ENCODE measurements around the gene SEC14L2.
"Not testable (repeated sequence)": the region's sequence is repeated elsewhere in the genome, so short reads cannot be mapped to it uniquely, and the experiment has no call there.

Gene SEC14L2

GRCh38 chr22:30459181-30460052 lies 62.6 kb downstream of the SEC14L2 start:
- TF ChIP-seq ZNF274 (IDR thresholded peaks at IDR 0.05; ENCODE audit: low read depth, low read length) = no peak
- H3K4me3 ChIP-seq (ENCODE audit: low read length) = no peak overlapping the region

GRCh38 chr22:30460147-30460546 lies 63.3 kb downstream of the SEC14L2 start:
- TF ChIP-seq ZNF274 (IDR thresholded peaks at IDR 0.05; ENCODE audit: low read depth, low read length) = no peak
- no peak overlapping the region for H3K4me3 ChIP-seq (ENCODE audit: low read length)

- H3K4me3 ChIP-seq (ENCODE audit: low read length) = not testable (repeated sequence)
These were observed 63.7 kb downstream of the SEC14L2 start for GRCh38 chr22:30460555-30460954.

- no peak for TF ChIP-seq ZNF274 (IDR thresholded peaks at IDR 0.05; ENCODE audit: low read depth, low read length)
- H3K4me3 ChIP-seq (ENCODE audit: low read length) = no peak overlapping the region
These were observed 72.3 kb downstream of the SEC14L2 start for GRCh38 chr22:30469165-30469564.

GRCh38 chr22:30470655-30471054 lies 73.8 kb downstream of the SEC14L2 start:
- no peak for TF ChIP-seq ZNF274 (IDR thresholded peaks at IDR 0.05; ENCODE audit: low read depth, low read length)
- no peak overlapping the region for H3K4me3 ChIP-seq (ENCODE audit: low read length)

GRCh38 chr22:30471616-30472318 lies 74.9 kb downstream of the SEC14L2 start, which contains the start of gene SEC14L3:
Gene SEC14L3 (minus strand): TSS chr22:30472017. CDS start chr22:30471958, 59 bp downstream.
- TF ChIP-seq ZNF274 (IDR thresholded peaks at IDR 0.05; ENCODE audit: low read depth, low read length) = no peak
- no peak within 1 kb of the TSS for H3K4me3 ChIP-seq (ENCODE audit: low read length)

GRCh38 chr22:30472994-30473720 lies 76.3 kb downstream of the SEC14L2 start:
- no peak for TF ChIP-seq ZNF274 (IDR thresholded peaks at IDR 0.05; ENCODE audit: low read depth, low read length)
- no peak overlapping the region for H3K4me3 ChIP-seq (ENCODE audit: low read length)

- TF ChIP-seq ZNF274 (IDR thresholded peaks at IDR 0.05; ENCODE audit: low read depth, low read length) = no peak
These were observed 77.3 kb downstream of the SEC14L2 start for GRCh38 chr22:30474121-30474520.

More at GRCh38 chr22:30474121-30474520, 77.3 kb downstream of the SEC14L2 start:
- H3K4me3 ChIP-seq (ENCODE audit: low read length) = no peak overlapping the region
